Activated CD8-positive, alpha-beta T cell treated with anti-CD3 and anti-CD28 coated beads for 36 hours (primary cell): ENCODE measurements around the gene PBX3. TPM values are rescaled to one million over a fixed set of nuclear protein-coding genes. Genes with fewer than 3 reads are reported as not detected.

Experiments
- ATAC-seq: fragments of 200-7000 bp; cut with Tn5 transposase; one replicate; pipeline ENCODE4 v1.10.0; 2021; ENCODE audit warnings: mild to moderate bottlenecking, moderate library complexity
- CTCF ChIA-PET: fragments of 350-600 bp; sonication (Branson Sonifier 250); formaldehyde crosslinking; loops from one replicate; lab custom pipeline; 2021; ENCODE audit warnings: antibody characterized with exemption; lab: Charles Lee
- POLR2A ChIA-PET: fragments of 350-600 bp; sonication (Branson Sonifier 250); formaldehyde crosslinking; loops from one replicate; lab custom pipeline; 2021; ENCODE audit warnings: antibody characterized with exemption; lab: Charles Lee
- DNase-seq: peaks from one replicate; pipeline ENCODE4 v3.0.0-alpha.2; 2020
- H3K27ac Mint-ChIP-seq: one replicate; pipeline ENCODE4 v1.8.0; 2021; ENCODE audit warnings: mild to moderate bottlenecking, mixed read lengths
- H3K27me3 Mint-ChIP-seq: one replicate; pipeline ENCODE4 v1.8.0; 2021; ENCODE audit warnings: mixed read lengths
- H3K36me3 Mint-ChIP-seq: one replicate; pipeline ENCODE4 v1.8.0; 2021; ENCODE audit warnings: low read depth, mixed read lengths
- H3K4me1 Mint-ChIP-seq: one replicate; pipeline ENCODE4 v1.8.0; 2021; ENCODE audit warnings: low read depth, mixed read lengths
- H3K4me3 Mint-ChIP-seq: one replicate; pipeline ENCODE4 v1.8.0; 2021; ENCODE audit warnings: mild to moderate bottlenecking, moderate library complexity, mixed read lengths
- H3K9me3 Mint-ChIP-seq: one replicate; pipeline ENCODE4 v1.8.0; 2021; ENCODE audit warnings: mixed read lengths
- intact Hi-C: fragments of 100-400 bp; cut with micrococcal nuclease; formaldehyde crosslinking; loops from one replicate; pipeline ENCODE4 v1.10.0; 2022
- total RNA-seq, 2 experiments: library from RNA; stranded (reverse); gene quantifications; one replicate each; pipeline ENCODE4 v1.2.3, GENCODE V29; 2021
- TF ChIP-seq, protein P1 (sequence below): fragments of 200-600 bp; IDR thresholded peaks from one replicate; pipeline ENCODE4 v1.8.0; 2022; ENCODE audit warnings: antibody characterized with exemption, mild to moderate bottlenecking

Gene PBX3
- total RNA-seq, 2 experiments from 2014 or later: 11.5 to 14.1 TPM

- intact Hi-C loops: no loop called here
- Mint-ChIP-seq H3K36me3 (peaks cover 7% of the 10 kb centered on the region), H3K4me1 (peaks cover 45% of the 10 kb centered on the region), H3K9me3 (no peaks in the 10 kb centered on the region), H3K27ac (peak overlapping the region; percentile 55), H3K27me3 (no peaks in the 10 kb centered on the region), H3K4me3 (peak overlapping the region; percentile 84)
- ChIA-PET POLR2A (interaction anchor here (2.2 kb wide), 1 partner anchor 40 kb away, joined by 8 read pairs; no protein-coding TSS in a partner anchor), CTCF (interaction anchor here (1.0 to 2.0 kb wide), 3 partner anchors 23 to 148 kb away, joined by 3 to 7 read pairs (median 3); no protein-coding TSS in a partner anchor)
- ATAC-seq (no peak), DNase-seq (no peak)
- TF ChIP-seq, protein P1, sequence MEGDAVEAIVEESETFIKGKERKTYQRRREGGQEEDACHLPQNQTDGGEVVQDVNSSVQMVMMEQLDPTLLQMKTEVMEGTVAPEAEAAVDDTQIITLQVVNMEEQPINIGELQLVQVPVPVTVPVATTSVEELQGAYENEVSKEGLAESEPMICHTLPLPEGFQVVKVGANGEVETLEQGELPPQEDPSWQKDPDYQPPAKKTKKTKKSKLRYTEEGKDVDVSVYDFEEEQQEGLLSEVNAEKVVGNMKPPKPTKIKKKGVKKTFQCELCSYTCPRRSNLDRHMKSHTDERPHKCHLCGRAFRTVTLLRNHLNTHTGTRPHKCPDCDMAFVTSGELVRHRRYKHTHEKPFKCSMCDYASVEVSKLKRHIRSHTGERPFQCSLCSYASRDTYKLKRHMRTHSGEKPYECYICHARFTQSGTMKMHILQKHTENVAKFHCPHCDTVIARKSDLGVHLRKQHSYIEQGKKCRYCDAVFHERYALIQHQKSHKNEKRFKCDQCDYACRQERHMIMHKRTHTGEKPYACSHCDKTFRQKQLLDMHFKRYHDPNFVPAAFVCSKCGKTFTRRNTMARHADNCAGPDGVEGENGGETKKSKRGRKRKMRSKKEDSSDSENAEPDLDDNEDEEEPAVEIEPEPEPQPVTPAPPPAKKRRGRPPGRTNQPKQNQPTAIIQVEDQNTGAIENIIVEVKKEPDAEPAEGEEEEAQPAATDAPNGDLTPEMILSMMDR: no peak
Observed at GRCh38 chr9:125705893-125706292, 41.3 kb upstream of the PBX3 start.

- DNase-seq (peak; percentile 94), ATAC-seq (peak; percentile 100)
- Mint-ChIP-seq H3K4me3 (peak within 1 kb of the TSS; percentile 84), H3K9me3 (no peaks in the 10 kb centered on the region), H3K4me1 (peaks cover 37% of the 10 kb centered on the region), H3K27ac (peak within 1 kb of the TSS; percentile 85), H3K27me3 (no peaks in the 10 kb centered on the region), H3K36me3 (peaks cover 7% of the 10 kb centered on the region)
- ChIA-PET CTCF (interaction anchor here (0.5 to 2.0 kb wide), 8 partner anchors 9 to 299 kb away, joined by 3 to 7 read pairs (median 3); no protein-coding TSS in a partner anchor), POLR2A (interaction anchor here (0.9 to 2.2 kb wide), 3 partner anchors 39 to 765 kb away, joined by 3 to 8 read pairs (median 5); no protein-coding TSS in a partner anchor)
- TF ChIP-seq, protein P1: no peak
- intact Hi-C loops: no loop called here
Observed at GRCh38 chr9:125706651-125707471, 40.3 kb upstream of the PBX3 start, which contains the start of gene MAPKAP1. TSS of gene MAPKAP1 (minus strand) at chr9:125707208. CDS start at chr9:125672574, 34,634 bp downstream.

DNA sequence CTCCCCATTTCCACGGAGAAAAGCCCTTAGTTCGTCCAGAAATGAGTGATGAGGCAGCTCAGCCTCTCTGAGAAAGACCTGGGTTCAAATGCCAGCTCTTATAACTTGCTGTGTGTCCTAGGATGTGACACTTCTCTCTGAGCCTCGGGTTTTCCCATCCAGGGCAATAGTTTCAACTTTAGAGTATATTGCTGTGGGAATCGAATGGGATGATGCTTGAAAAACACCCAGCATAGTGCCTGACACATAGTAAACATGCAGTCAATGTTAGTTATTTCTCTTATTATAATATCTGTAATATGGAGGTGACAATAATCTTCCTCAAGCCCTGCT, 39.7 kb upstream of the PBX3 start:
- no peak for DNase-seq
- ChIA-PET CTCF (interaction anchor here (0.8 to 2.0 kb wide), 4 partner anchors 9 to 149 kb away, joined by 3 to 7 read pairs (median 3); no protein-coding TSS in a partner anchor), POLR2A (interaction anchor here (0.9 to 2.2 kb wide), 2 partner anchors 38 to 764 kb away, joined by 3 to 8 read pairs; no protein-coding TSS in a partner anchor)
- TF ChIP-seq, protein P1: no peak
- Mint-ChIP-seq H3K36me3 (peaks cover 7% of the 10 kb centered on the region), H3K4me1 (peaks cover 35% of the 10 kb centered on the region), H3K9me3 (no peaks in the 10 kb centered on the region), H3K4me3 (peak overlapping the region; percentile 84), H3K27ac (peak overlapping the region; percentile 85), H3K27me3 (no peaks in the 10 kb centered on the region)
- no peak for ATAC-seq
- intact Hi-C loops: no loop called here

DNA sequence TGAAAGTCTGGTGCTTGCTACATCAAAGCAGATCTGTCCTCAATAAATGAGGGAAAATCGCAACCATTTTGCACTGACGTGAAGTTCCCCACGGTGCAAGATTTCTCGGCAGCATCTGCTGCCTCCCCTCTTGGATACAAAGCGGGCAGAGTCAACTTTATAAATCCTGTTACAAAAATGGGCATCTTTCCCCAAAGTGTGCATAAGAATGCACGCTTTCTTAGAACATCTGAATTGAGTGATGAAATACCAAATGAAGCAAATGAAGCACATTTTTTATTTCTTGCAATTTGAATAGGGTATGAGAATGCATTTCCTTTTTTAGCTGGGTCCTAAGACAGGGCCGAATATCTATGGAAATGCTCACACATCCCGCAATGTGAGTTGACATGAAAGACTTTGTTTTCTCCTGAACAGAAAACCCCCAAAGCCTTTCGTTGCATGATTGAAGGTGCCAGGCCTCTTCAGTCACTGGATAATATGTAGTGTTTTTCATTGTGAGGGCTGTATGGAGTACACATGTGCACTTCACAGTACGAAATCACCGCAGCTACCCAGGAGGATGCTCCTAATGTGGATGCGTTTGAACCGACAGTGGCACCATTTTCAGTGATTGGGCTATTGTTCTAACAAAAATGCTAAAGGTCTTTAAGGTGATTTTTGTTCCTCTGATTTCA, 20.6 kb upstream of the PBX3 start:
- Mint-ChIP-seq H3K36me3 (no peaks in the 10 kb centered on the region), H3K4me1 (no peaks in the 10 kb centered on the region), H3K27ac (no peak overlapping the region), H3K4me3 (no peak overlapping the region), H3K27me3 (peaks cover 1% of the 10 kb centered on the region), H3K9me3 (no peaks in the 10 kb centered on the region)
- POLR2A ChIA-PET: no interaction called here
- intact Hi-C loops: no loop called here
- TF ChIP-seq, protein P1: no peak
- CTCF ChIA-PET: no interaction called here
- ATAC-seq: no peak
- DNase-seq: no peak
